HepG2 (cell line): ENCODE results near the gene ARR3. TPM values are rescaled to one million over a fixed set of nuclear protein-coding genes. Genes with fewer than 3 reads are reported as not detected.

ENCODE experiments used
- ATAC-seq: fragments of 200-7000 bp; cut with Tn5 transposase; 3 replicates; pipeline ENCODE4 v1.9.1; 2020; ENCODE audit warnings: mild to moderate bottlenecking, moderate library complexity
- BruUV-seq: library from RNA; stranded (reverse); fragments of 400-500 nt; replicated peaks from 2 replicates; lab custom pipeline; 2021; lab: Mats Ljungman, UMichigan
- CTCF ChIA-PET: fragments of 300-600 bp; formaldehyde crosslinking; extraction: SDS; loops from one replicate; lab custom pipeline; 2021; ENCODE audit warnings: low total read pairs, inconsistent platforms, low intra/inter-chr PET ratio; lab: Yijun Ruan, JAX
- POLR2A ChIA-PET: fragments of 350-600 bp; sonication (Branson Sonifier 250); formaldehyde crosslinking; loops from one replicate; lab custom pipeline; 2020; ENCODE audit warnings: antibody characterized with exemption, inconsistent platforms; lab: Yijun Ruan, JAX
- DNase-seq: peaks from one replicate; pipeline ENCODE4 v3.0.0-alpha.2; 2015; ENCODE audit warnings: low spot score
- FAIRE-seq: peaks from 3 replicates; lab custom pipeline; 2011; peaks lifted over from hg19 to GRCh38; lab: Jason Lieb, UNC
- H2AFZ ChIP-seq: one replicate; pipeline ENCODE4 v1.6.1; 2011; ENCODE audit warnings: low read length, inconsistent platforms
- H3K27ac ChIP-seq: fragments of 300-600 bp; 3 replicates; pipeline ENCODE4 v1.8.0; 2011; ENCODE audit warnings: mixed run types, mild to moderate bottlenecking, mixed read lengths, low read length, inconsistent platforms; ENCODE audit not compliant: insufficient read depth; ENCODE audit errors: extremely low read length
- H3K27me3 ChIP-seq, 2 experiments: fragments of 200-600 bp in 1 of 2; 2 replicates in 1 of 2; 3 replicates in 1 of 2; pipeline versions ENCODE4 v1.6.0 to v1.8.0; 2011; ENCODE audit warnings: low read length in 2 of 2, mild to moderate bottlenecking in 2 of 2, moderate library complexity in 2 of 2, inconsistent platforms in 1 of 2; ENCODE audit not compliant: insufficient read depth in 2 of 2, control insufficient read depth in 1 of 2
- H3K36me3 ChIP-seq, 2 experiments: fragments of 200-600 bp in 1 of 2; replicated peaks in 1 of 2; 2 replicates in 1 of 2; 3 replicates in 1 of 2; pipeline versions ENCODE4 v1.5.1 to v1.8.0; 2011; ENCODE audit warnings: low read length in 2 of 2, inconsistent platforms in 1 of 2; ENCODE audit not compliant: insufficient read depth in 2 of 2, control insufficient read depth in 1 of 2
- H3K4me1 ChIP-seq: 2 replicates; pipeline ENCODE4 v1.5.1; 2012; ENCODE audit warnings: low read length, inconsistent platforms; ENCODE audit not compliant: insufficient read depth
- H3K4me2 ChIP-seq: 2 replicates; pipeline ENCODE4 v1.6.0; 2011; ENCODE audit warnings: low read depth, low read length, inconsistent platforms
- H3K4me3 ChIP-seq, 3 experiments: fragments of 200-600 bp in 1 of 3; sonication (generic), shearing (Covaris generic) in 1 of 3; replicated peaks in 1 of 3; 2 replicates each; pipeline ENCODE4 v1.5.1; 2011 to 2016; ENCODE audit warnings: low read length in 3 of 3, inconsistent platforms in 2 of 3, low read depth in 2 of 3, mild to moderate bottlenecking in 2 of 3, control low read depth in 1 of 3, mixed read lengths in 1 of 3; ENCODE audit not compliant: insufficient read depth in 1 of 3
- H3K79me2 ChIP-seq: one replicate; pipeline ENCODE4 v1.6.1; 2011; ENCODE audit warnings: low read length, inconsistent platforms; ENCODE audit not compliant: insufficient read depth
- H3K9ac ChIP-seq: 2 replicates; pipeline ENCODE4 v1.6.0; 2011; ENCODE audit warnings: mild to moderate bottlenecking, low read depth, low read length, inconsistent platforms; ENCODE audit not compliant: insufficient read depth
- H3K9me3 ChIP-seq: 2 replicates; pipeline ENCODE4 v1.5.1; 2012; ENCODE audit warnings: mild to moderate bottlenecking, low read length
- H4K20me1 ChIP-seq: 2 replicates; pipeline ENCODE4 v1.6.0; 2011; ENCODE audit warnings: inconsistent platforms, mild to moderate bottlenecking, low read length, moderate library complexity; ENCODE audit not compliant: insufficient read depth
- ASH2L ChIP-seq: fragments of 300-600, 200-600 bp; sonication (generic); IDR thresholded peaks from 2 replicates; pipeline ENCODE4 v1.7.0; 2017; ENCODE audit warnings: low read depth, mild to moderate bottlenecking, moderate library complexity, mixed read lengths, low read length; ENCODE audit not compliant: insufficient read length
- DNMT3B ChIP-seq: conservative IDR thresholded peaks from 2 replicates; pipeline ENCODE4 v1.6.1; 2016; ENCODE audit warnings: missing biosample characterization, control low read depth
- HOXA9 ChIP-seq: sonication (generic); formaldehyde crosslinking; IDR thresholded peaks from 2 replicates; pipeline ENCODE4 v1.8.1; 2022; ENCODE audit warnings: missing genetic modification reagents, mild to moderate bottlenecking, moderate library complexity, borderline replicate concordance
- IKZF4 ChIP-seq: sonication (generic); formaldehyde crosslinking; IDR thresholded peaks from 2 replicates; pipeline ENCODE4 v1.5.1; 2020; ENCODE audit warnings: borderline replicate concordance, mild to moderate bottlenecking, low read depth, missing genetic modification reagents; ENCODE audit errors: not compliant biosample characterization
- ISX ChIP-seq: sonication (generic); formaldehyde crosslinking; conservative IDR thresholded peaks from 2 replicates; pipeline ENCODE4 v1.5.0; 2020; ENCODE audit warnings: missing genetic modification reagents
- PHF5A ChIP-seq: IDR thresholded peaks from one replicate; pipeline ENCODE4 v1.6.1; 2018; ENCODE audit warnings: low read depth, missing genetic modification reagents; ENCODE audit not compliant: unreplicated experiment
- SP4 ChIP-seq: sonication (generic); formaldehyde crosslinking; IDR thresholded peaks from 2 replicates; pipeline ENCODE4 v1.8.1; 2023; ENCODE audit warnings: mild to moderate bottlenecking, missing genetic modification reagents
- UBTF ChIP-seq: sonication (generic); formaldehyde crosslinking; IDR thresholded peaks from 2 replicates; pipeline ENCODE4 v1.4.0; 2020; ENCODE audit warnings: mild to moderate bottlenecking, missing genetic modification reagents
- ZBTB7B ChIP-seq: sonication (generic); formaldehyde crosslinking; IDR thresholded peaks from 2 replicates; pipeline ENCODE4 v1.4.0; 2020; ENCODE audit warnings: missing genetic modification reagents
- ZEB1 ChIP-seq: IDR thresholded peaks from 2 replicates; pipeline ENCODE4 v1.6.1; 2012; ENCODE audit warnings: mild to moderate bottlenecking, low read depth, inconsistent platforms; ENCODE audit not compliant: insufficient replicate concordance
- ZFP1 ChIP-seq: IDR thresholded peaks from 2 replicates; pipeline ENCODE4 v1.6.1; 2016
- ZNF264 ChIP-seq: sonication (generic); formaldehyde crosslinking; IDR thresholded peaks from 2 replicates; pipeline ENCODE4 v1.4.0; 2020; ENCODE audit warnings: missing genetic modification reagents
- ZNF589 ChIP-seq: sonication (generic); formaldehyde crosslinking; conservative IDR thresholded peaks from 2 replicates; pipeline ENCODE4 v1.8.0; 2022; ENCODE audit warnings: mild to moderate bottlenecking, moderate library complexity, missing genetic modification reagents
- ZSCAN29 ChIP-seq: sonication (generic); formaldehyde crosslinking; conservative IDR thresholded peaks from 2 replicates; pipeline ENCODE4 v1.4.0; 2020; ENCODE audit warnings: mild to moderate bottlenecking, missing genetic modification reagents
- WGBS: methylation state at CpG from one replicate; pipeline ENCODE4 v1.1.6; 2017; ENCODE audit warnings: low lambda C conversion rate; 5-methylcytosine and 5-hydroxymethylcytosine counted together
- in situ Hi-C: cut with HindIII; loops from 2 replicates; pipeline ENCODE4 v1.10.0; 2017; ENCODE audit warnings: low pct_unique_long_range_greater_than_20kb; ENCODE audit not compliant: extremely low pct_ligation_motif_present
- intact Hi-C: fragments of 100-400 bp; cut with micrococcal nuclease; formaldehyde crosslinking; loops from one replicate; pipeline ENCODE4 v1.10.0; 2022; ENCODE audit not compliant: unreplicated experiment
- polyA plus RNA-seq, 8 experiments: library from polyadenylated mRNA; depleted of rRNA in 3 of 8; stranded (reverse) in 7 of 8; unstranded in 1 of 8; fragments of >200 nt; fragmentation: Illumina TruSeq in 4 of 8; extraction: Trizol in 4 of 8; gene quantifications; 2 replicates each; pipeline versions ENCODE4 v1.2.1 to v1.2.3, GENCODE V29; 2011 to 2016; ENCODE audit warnings: low read depth in 4 of 8, missing spikeins in 1 of 8, mixed read lengths in 1 of 8; ENCODE audit not compliant: insufficient read depth in 1 of 8
- total RNA-seq, 5 experiments: library from RNA; depleted of rRNA; stranded (reverse); fragments of >200 nt; fragmentation: Illumina TruSeq; extraction: Trizol; gene quantifications; 2 replicates each; pipeline ENCODE4 v1.2.3, GENCODE V29; 2016; ENCODE audit warnings: low read depth in 1 of 5
- TF ChIP-seq, protein P1 (sequence below): sonication (generic); formaldehyde crosslinking; IDR thresholded peaks from 2 replicates; pipeline ENCODE4 v1.4.0; 2020; ENCODE audit warnings: missing genetic modification reagents

The ARR3 gene
- total and polyA plus RNA-seq, 2 of the 13 experiments (the other 11 are each of a cell fraction or from before 2014, with no cell fraction given) = not detected

- no peaks in the 10 kb centered on the region; a peak in 1 of 5 replicates for H3K27me3 ChIP-seq
- ATAC-seq = no peak
- no peak for FAIRE-seq
- peaks cover 0 to 5% of the 10 kb centered on the region in 2 experiments; a peak in 2 of 5 replicates for H3K36me3 ChIP-seq
- H3K9me3 ChIP-seq = no peaks in the 10 kb centered on the region
- TF ChIP-seq, protein P1, sequence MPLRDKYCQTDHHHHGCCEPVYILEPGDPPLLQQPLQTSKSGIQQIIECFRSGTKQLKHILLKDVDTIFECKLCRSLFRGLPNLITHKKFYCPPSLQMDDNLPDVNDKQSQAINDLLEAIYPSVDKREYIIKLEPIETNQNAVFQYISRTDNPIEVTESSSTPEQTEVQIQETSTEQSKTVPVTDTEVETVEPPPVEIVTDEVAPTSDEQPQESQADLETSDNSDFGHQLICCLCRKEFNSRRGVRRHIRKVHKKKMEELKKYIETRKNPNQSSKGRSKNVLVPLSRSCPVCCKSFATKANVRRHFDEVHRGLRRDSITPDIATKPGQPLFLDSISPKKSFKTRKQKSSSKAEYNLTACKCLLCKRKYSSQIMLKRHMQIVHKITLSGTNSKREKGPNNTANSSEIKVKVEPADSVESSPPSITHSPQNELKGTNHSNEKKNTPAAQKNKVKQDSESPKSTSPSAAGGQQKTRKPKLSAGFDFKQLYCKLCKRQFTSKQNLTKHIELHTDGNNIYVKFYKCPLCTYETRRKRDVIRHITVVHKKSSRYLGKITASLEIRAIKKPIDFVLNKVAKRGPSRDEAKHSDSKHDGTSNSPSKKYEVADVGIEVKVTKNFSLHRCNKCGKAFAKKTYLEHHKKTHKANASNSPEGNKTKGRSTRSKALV = no peak
- TF ChIP-seq PHF5A (CRISPR knock-in tag) (no peak), ZFP1 (peak; percentile 69; the same call in 1 of the 2 replicates), IKZF4 (CRISPR knock-in tag) (no peak)
- BruUV-seq = no TSS peak
- peak; percentile 3 for DNase-seq
- H3K4me1 ChIP-seq = peaks cover 23% of the 10 kb centered on the region
- H3K4me3 ChIP-seq = peak overlapping the region in 1 of 3 experiments; percentile 10; a peak in 1 of 6 replicates
- peaks cover 15% of the 10 kb centered on the region for H3K79me2 ChIP-seq
- intact Hi-C loops = loop anchor here (5.0 kb wide), 1 partner anchor 140 kb away; no protein-coding TSS in a partner anchor
- H3K4me2 ChIP-seq = peak overlapping the region; percentile 49
- H4K20me1 ChIP-seq = no peaks in the 10 kb centered on the region
- in situ Hi-C loops = no loop called here
- H2AFZ ChIP-seq = no peak overlapping the region
- no peak overlapping the region for H3K9ac ChIP-seq
- POLR2A ChIA-PET = no interaction called here
- WGBS = 0% methylated on average over 1 of the region's 1 CpG
- CTCF ChIA-PET = no interaction called here
- peak overlapping the region; percentile 13 for H3K27ac ChIP-seq
Observed at GRCh38 chrX:70292788-70293187, 24.7 kb downstream of the ARR3 start.

DNA sequence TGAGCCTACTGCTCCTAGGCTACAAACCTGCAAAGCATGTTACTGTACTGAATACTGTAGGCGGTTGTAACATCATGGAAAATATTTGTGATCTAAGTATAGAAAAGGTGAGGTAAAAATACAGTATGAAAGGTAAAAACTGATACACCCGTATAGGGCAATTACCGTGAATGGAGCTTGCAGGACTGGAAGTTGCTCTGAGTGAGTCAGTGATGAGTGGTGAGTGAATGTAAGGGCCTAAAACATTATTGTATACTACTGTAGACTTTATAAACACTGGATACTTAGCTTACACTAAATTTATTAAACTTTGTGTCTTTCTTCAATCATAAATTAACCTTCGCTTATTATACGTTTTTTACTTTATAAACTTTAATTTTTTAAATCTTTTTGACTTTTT lies 25.5 kb downstream of the ARR3 start:
- ChIA-PET POLR2A (no interaction called here), CTCF (no interaction called here)
- H3K9ac ChIP-seq = no peak overlapping the region
- FAIRE-seq (no peak), ATAC-seq (no peak), DNase-seq (no peak)
- 95% methylated on average over 5 of the region's 5 CpGs for WGBS
- no peaks in the 10 kb centered on the region; a peak in 1 of 5 replicates for H3K27me3 ChIP-seq
- H3K79me2 ChIP-seq = peaks cover 15% of the 10 kb centered on the region
- TF ChIP-seq ZNF264 (no peak), ASH2L (no peak), ZSCAN29 (CRISPR knock-in tag) (no peak), UBTF (no peak), HOXA9 (CRISPR knock-in tag) (no peak), ZNF589 (no peak), DNMT3B (CRISPR knock-in tag) (no peak), ZEB1 (no peak), ISX (CRISPR knock-in tag) (no peak), ZBTB7B (no peak), SP4 (CRISPR knock-in tag) (no peak)
- no TSS peak for BruUV-seq
- H3K36me3 ChIP-seq = peaks cover 0 to 2% of the 10 kb centered on the region in 2 experiments; a peak in 2 of 5 replicates
- H3K4me2 ChIP-seq = no peak overlapping the region
- H2AFZ ChIP-seq = no peak overlapping the region
- in situ Hi-C loops (no loop called here), intact Hi-C loops (loop anchor here (5.0 kb wide), 1 partner anchor 139 kb away; no protein-coding TSS in a partner anchor)
- no peaks in the 10 kb centered on the region for H3K9me3 ChIP-seq
- no peaks in the 10 kb centered on the region for H4K20me1 ChIP-seq
- no peak overlapping the region for H3K27ac ChIP-seq
- peaks cover 23% of the 10 kb centered on the region for H3K4me1 ChIP-seq
- no peak overlapping the region for H3K4me3 ChIP-seq
